Measurements from ENCODE around the gene SBSN.

The SBSN gene

DNA sequence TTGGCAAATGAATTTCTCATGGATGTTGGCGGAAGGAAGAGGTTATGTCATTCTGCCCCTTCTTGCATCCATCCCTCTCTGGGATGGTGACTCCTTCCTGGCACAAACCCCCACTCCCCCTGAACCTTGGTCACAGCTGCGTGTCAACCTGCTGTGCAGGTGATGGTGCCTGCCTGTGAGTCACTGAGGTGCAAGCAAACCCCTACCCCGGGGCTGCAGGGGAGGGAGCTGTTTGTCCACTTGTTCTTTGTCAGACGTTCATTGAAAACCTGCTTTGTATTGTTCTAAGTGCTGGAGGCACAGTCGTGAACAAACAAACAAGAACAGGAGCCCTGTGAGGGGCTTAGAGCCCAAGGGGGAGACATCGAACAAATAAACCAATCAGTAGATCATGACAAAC is 3.2 kb upstream of the SBSN start:
- no peak for DNase-seq (ENCODE audit: low spot score)

DNA sequence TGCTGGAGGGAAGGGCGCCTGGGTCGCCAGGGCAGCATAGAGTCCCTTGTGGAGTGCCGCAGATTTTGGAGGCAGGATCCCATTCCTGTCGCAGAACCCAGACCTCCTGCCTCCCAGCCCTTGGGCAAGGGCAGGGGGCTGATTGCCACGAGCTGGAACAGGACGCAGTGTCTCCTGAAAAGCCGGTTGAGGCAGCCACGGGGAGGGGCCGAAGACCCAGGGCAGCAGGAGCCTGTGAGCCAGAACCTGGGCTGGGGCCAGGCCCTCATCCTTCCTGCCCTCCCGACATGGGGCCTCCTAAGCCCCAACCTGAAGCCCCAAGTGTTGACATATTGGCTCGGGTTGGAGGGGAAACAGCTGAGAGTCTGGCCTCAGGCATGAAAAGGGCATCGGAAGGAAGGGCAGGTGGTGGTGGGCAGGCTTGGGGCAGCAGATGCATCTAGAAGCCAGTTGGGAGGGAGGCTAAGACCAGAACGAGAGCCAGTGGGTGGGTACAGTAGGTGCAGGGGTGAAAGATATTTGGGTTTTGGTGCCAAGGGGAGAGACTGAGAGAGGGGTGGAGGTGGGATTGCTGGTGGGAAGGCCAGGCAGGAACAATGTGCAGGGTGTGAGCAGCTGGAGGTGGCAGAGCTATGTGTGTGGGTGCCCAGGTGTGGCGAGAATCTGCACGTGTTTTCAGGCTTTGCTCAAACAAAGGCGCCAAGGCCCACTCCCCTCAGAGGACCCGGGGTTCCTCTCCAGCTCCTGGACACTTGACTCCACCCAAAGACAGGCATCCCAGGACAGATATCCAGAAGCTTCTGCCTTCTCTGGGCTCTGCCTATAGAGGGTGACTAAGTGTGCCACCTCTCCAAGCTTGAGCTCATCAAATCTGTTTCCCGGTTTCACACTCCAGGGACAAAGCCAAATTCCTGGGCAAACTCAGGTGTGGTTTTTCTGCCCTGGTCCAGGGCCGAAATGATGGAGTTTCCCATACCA is 1.4 kb upstream of the SBSN start:
- DNase-seq (ENCODE audit: low spot score): no peak

DNA sequence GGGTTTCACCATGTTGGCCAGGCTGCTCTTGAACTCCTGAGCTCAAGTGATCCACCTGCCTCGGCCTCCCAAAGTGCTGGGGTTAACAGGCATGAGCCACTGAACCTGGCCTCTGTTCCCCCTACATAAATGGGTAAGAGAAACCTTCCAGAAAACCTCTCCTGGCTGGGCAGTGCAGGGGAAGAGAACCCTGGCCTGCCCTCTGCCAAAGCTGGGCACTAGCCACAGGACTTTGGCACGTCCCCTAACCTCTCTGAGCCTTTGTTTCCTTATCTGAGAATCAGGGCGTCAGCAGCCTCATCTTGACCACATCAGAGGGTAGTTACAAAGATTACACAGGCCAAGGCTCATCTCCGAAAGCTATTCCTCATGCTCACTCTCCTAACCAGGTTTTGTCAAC is 2.2 kb downstream of the SBSN start:
- no peak for DNase-seq (ENCODE audit: low spot score)

DNA sequence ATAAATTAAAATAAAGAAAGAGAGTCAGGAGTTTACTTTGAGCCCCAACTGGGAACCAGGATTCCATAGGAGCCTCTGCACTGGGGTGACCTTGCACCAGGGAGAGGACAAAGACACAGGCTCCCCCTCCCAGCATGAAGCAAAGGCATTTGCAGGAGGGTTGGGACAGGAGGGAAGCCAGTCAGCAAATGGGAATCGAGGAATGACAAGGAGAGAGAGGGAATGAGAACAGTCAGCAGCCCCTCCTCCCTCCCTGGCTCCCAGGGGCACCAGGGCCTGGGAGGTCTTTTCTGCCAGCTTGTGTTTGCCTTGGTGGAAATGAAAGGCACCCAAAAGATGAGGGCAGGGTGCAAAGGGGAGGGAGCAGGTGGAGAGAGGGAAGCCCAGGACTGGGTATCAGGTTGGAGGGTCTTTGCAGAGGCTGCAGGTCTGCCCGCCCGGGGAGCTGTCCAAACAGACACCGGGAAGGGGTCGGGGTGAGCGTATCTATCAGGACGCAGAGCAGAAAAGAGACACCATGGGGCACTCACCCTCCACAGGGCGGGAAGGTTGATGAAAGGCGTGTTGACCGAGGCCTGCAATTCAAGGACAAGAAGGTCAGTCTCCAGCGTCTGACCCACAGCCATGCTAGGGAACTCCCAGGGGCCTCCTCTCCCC is 3.8 kb downstream of the SBSN start:
- no peak for DNase-seq (ENCODE audit: low spot score)

DNA sequence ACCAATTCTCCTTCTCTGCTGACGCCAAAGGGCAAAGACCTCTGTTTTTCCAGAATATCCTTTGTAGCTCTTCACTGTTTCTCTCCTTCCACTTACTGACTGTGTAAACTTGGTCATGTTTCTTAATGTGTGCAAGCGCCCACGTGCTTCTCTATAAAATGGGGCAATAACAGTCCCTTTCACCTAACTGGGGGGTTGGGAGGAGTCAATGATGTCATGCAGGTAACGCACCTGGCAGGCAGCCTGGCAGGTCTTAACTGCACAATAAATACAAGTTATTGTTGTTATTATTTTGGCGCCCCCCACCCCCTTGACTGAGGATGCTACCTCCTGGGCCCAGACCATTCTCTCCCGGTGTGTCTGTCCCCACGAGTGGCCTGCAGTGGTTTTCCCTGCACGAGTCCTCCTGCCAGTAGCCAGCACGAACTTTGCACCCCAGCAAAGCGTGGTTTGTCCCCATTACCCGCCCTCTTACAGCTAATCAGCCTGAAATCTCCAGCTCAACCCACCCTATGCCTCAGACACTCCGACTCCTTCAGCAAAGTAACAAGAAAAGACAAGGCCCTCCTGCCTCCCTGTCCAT is 5.3 kb downstream of the SBSN start:
- DNase-seq (ENCODE audit: low spot score): no peak

DNA sequence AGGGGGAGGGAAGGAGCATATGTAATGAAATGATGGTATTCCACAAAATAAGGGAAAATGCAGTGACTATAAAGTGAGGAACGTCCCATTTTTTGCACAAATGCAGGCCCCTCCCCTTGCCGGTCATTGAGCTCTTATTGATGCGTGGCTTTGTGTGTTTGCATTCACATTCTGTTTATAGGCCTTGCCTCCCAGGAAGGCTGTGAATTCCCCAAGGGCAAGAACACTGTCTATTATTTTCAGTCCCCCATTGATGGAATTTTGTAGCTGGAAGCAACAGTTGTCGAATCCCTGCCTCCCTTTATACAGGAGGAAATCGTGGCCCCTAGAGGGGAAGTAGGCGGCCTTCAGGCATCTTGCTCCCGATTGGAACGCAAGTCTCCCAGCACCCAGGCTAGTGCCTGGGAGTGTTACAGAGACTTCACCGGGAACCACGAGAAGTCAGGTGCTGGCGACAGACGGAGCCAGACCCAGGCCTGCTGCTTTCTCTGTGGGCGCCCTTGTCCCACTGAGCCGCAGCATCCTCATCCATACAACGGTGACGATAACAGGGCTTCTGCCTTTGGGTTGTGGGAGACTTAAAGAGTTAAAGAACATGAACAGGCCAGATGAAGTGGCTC is 6.9 kb downstream of the SBSN start:
- no peak for DNase-seq (ENCODE audit: low spot score)

DNA sequence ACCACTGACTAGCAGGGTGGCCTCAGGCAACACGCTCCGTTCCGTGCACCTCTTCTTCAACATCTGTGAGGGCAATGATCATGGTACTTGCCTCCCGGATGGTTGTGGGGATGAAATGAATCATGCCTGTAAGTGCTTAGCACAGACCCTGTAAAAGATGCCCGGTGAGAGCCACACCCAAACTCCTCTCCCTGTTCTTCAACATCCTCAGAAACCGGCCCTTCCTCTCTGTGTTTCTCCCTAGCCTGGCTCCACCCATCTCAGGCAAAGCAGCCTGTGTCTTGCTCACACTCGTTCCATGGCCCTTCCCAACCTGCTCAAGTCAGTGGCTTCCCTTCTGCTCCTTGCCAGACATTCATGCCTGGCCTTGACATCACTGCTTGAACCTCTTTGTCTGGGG is 8.8 kb downstream of the SBSN start:
- no peak for DNase-seq (ENCODE audit: low spot score)

DNA sequence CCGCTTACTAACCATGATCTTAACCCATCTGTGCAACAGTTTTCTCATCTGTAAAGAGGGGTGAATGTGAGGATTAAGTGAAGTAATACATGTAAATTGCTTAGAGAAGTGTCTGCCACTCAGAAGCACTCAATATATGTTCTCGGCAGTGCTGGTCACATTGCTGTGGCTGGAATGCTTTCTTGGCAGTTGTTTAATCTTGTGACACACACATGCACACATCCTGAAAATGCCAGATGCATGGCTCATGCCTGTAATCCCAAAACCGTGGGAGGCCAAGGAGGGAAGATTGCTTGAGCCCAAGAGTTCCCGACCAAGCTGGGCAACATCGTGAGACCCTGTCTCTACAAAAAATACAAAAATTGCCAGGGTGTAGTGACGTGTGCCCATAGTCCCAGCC is 9.8 kb downstream of the SBSN start:
- peak; percentile 78 for DNase-seq (ENCODE audit: low spot score)

DNA sequence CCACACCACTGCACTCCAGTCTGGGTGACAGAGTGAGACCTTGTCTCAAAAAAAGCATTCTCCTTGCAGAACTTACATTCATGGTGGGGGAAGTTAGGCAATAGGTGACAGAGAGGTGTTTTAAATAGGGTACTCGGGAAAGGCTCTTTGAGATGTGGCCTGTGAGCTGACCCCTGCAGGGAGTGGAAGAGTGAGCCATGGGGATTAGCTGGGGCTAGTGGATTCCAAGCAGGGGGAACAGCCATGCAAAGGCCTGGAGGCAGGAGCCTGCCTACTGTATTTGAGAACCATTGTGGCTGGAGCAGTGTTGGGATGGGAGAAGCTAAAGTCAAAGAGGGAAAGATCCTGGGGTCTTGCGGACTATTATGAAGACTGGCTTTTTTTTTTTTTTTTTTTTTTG is 10.8 kb downstream of the SBSN start:
- DNase-seq (ENCODE audit: low spot score): no peak

DNA sequence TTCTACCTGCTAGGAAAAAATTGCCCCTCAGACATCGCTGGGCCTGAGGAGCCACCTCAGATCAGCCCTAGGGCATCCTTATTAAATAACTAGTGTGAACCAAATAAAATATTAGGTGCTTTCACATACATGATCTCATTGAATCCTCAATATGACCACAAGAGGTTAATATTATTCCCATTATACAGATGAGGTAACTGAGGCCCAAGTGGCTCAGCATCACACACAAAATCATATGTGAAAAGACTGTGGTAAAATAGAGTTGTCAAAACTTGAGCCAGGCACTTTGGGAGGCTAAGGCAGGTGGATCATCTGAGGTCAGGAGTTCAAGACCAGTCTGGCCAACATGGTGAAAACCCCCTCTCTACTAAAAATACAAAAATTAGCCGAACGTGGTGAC is 11.8 kb downstream of the SBSN start:
- DNase-seq (ENCODE audit: low spot score): no peak

DNA sequence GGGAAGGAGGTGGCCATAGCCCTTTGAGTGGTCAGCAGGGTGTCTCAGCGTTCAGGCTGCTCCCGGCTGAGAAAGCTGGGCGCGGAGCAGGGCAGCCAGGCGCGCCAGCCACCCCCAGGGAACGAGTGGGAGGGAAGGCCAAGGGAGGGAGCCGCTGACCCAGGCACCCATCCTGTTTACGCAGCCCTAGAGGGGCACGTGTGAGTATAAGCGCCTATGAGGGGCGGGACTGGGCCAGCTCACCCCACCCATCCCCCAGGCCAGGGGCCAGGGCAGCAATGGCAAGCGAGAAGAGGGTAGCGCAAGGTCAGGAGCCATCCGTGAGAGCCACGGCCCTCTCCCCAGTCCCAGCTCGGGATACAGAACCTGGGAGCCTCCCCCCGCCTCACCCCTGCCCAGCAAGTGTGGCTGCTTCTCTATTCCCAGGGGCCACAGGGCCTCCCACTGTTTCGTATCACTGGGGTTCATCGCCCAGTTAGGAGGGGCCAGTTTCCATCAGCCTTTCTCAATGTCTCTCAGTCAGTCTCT is 13.8 kb downstream of the SBSN start:
- DNase-seq (ENCODE audit: low spot score): no peak

DNA sequence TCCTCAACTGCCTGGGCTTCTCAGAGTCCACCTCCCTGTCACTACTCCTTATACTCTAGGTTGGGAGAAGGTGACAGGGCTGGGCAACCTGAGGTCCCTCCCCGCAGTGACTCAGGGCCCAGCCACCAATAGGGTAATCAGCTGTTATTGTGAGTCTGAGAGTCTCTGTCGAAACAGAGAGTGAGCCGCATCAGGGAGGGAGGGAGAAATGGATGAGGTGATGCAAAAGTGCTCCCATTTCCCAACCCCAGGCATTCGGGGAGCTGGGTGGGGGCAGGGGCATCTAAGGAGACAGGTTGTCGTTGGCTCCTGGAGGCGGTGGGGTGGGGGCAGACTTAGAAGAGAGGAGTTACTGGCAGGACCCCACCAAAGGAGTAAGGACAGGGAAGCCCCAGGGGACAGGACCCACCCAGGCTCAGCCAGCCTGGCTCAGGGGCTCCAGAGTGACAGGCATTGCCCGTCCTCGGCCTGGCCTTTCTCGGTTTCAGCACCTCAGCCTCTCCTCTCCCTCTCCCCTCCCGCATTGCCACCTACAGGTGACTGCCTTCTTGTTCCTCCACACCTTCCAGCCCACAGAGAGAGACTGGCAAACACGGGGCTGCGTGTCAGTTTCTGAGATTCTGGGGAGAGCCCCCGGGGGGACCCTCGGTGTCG is 14.4 kb downstream of the SBSN start, which contains the start of gene DMKN:
Gene DMKN, minus strand, starts transcription at position 22 of the 654 bp plus-strand sequence. CDS start 174 bp downstream, outside the sequence.
- peak; percentile 15 for DNase-seq (ENCODE audit: low spot score)

DNA sequence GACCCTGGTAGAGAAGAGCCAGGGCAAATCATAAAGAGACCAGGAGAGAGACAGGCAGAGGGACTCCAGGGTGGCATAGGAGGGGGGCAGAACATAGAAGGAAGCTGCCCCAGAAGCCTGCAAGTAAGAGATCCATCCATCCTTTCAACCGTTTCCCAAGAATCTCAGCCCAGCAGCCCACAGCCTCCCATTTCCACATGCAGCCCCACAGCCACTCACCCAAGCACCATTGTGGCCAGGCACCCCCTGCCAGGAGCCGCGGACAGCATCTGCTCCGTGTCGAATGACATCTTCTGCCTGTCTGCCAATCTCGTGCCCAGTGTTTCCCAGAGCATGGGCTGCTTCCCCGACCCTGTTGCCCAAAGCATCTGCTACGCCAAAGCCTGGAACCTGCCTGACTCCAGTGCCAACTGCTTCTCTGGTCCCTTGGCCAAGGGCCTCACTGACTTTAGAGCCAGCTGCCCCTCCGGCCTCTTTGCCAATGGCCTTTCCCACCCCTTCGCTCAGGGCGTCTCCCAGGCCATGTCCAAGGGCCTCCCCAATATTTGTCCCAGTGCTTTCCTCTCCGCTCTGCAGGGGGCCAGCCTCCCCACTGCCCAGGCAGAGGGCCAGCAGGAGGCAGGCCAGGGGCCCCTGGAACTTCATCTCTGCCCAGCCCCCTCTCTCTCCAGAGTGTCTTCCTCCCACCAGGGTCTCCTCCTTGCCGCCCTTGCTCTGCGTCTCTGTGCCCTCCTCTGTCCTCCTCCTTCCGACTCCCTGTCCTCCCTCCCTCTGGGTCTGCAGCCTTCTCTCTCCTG is 15.1 kb downstream of the SBSN start:
- no peak for DNase-seq (ENCODE audit: low spot score)

DNA sequence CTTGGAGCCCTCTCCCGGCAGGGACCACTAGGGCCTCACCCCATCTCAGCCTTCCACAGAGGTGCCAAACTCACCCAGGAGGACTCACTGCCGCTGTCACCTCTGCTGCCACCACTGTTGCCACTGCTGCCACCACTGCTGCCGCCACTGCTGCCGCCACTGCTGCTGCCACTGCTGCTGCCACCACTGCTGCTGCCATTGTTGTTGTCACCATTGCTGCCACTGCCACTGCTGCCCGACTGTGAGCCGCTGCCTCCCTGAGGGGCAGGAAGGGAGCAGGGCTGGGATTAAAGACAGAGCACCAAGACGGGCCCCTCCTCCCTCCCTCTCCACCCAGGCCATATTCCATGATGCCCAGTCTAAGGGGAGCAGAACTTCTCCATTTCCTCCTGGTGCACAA is 16.8 kb downstream of the SBSN start:
- DNase-seq (ENCODE audit: low spot score): no peak

DNA sequence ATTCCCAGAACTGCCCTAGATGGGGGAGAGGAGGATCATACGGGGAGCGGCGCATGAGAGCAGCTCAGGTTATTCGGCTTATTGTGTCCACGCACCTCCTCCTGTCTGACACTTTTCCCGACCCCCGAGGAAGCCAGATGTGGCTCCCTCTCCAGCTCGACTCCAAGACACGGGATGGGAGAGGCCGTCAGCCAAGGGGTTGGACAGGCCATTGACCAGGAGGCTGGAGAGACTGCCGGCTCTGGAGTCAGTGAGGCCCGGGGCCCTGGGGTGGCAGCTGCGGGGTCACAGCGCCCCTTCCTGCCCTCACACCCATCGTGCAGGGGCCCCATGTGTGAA is 17.5 kb downstream of the SBSN start:
- DNase-seq (ENCODE audit: low spot score): no peak

DNA sequence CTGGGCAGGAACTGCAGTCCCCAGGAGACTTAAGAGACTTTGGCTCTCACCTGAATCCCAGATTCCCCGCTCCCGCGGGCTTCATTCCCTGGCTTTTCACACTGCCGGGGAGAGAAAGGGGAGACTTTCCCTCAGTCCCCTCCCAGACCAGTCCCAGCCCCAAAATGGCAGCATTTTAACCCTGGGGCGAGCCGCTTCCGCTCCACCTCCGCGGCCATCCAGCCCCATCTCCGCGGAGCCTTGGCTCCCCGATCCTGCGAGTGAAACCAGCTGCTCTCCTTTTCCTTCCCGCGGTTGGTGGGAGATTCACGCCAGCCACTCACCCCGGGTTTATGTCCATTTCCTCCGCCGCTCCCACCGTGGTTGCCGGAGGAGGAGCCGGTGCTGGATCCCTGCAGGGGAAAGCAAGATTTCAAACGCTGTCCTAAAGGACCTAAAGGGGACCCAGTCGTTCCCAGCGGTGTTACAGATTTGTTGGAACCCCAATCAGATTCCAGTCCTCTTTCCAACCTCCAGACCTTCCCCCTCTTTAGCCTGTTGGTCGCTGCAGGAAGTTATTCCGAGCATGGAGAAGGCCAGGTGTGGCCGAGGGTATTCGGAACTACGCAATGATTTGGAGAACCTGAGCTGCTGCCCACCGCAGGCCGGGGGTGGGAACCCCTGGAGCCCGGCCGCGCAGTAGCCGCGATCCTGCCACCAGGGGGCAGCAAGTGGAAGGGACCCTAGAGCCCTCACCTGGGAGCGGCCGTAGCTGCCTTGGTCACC is 18.1 kb downstream of the SBSN start:
- DNase-seq (ENCODE audit: low spot score): peak; percentile 66

DNA sequence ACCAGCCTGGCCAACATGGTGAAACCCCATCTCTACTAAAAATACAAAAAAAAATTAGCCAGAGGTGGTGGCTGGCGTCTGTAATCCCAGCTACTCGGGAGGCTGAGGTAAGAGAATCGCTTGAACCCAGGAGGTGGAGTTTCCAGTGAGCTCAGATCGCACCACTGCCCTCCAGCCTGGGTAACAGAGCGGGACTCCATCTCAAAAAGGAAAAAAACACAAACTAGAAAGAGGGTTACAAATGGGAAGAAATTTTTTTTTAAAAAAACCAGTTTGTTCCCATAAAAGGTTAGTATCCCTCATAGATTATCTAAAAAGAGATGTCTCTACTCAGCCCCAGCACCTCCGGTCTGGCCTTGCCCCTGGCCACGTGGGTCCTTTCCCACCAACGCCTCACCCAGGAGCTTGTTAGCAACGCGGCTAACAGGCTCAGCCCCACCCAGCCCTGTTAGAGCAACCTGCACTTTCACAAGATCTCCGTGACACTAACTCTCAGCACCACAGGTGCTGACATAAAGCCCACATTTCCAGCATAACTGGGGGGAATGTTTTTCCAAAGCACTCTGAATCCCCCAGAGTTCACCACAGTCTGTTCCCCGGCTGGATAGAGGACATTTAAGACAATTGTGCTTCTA is 19.0 kb downstream of the SBSN start:
- peak; percentile 52 for DNase-seq (ENCODE audit: low spot score)

DNA sequence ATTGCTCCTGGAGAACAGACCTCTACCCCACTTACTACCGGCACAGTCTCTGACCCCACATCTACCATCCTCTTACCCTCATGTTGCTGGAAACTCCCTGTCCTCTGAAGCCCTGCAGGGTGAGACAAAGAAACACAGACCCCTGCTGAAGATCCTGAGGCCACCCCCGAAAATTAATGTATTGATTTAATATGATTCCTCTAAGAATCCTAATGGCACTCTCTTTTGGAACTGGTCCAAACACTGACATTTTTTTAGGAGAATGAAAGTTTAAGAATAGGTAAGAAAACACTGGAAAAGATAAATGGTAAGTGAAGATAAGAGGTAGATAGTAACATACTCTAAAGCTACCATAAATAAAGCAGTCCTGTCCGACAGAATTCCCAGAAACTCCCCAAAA is 20.0 kb downstream of the SBSN start:
- DNase-seq (ENCODE audit: low spot score): no peak

DNA sequence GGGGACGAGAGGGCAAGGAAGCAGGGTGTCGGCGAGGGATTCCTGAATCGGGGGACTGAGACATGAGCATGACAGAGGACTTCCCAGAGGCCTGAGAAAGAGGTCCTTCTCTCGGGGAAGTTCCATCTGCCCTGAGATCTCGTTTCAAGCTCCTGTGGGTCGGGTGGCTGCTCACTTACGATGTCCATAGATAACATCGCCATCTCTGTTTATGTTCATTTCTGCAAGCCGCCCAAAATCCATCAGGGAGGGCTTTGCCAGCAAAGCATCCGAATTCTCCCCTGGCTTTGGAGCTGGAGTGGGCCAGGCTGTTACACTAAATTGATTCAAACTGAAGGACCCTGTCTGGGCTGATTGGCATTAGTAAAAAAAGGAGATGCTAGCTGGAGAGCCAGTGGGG is 20.6 kb downstream of the SBSN start:
- DNase-seq (ENCODE audit: low spot score): no peak

DNA sequence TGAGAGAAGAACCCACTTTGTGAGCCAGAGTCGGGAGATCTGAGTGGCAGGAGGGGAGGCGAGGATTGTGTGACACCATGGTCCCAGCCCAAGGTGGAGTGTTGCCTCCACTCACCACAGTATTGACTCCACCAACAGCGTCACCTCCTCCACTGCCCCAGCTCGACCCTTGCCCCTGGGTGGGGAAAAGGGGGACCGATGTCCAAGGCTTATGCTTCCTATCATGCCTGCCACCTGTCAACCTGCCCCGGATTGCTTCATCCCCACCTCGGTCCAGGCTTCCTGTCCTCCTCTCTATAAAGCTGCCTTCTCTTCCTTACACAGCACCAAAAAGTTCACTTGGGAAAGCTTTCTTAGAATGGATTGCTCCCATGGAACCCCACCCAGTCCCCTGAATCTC is 22.1 kb downstream of the SBSN start:
- no peak for DNase-seq (ENCODE audit: low spot score)

Measured in RKO (cell line).